Thoracic aorta (tissue), 2 donors: ENCODE data around the gene ATP9A. TPM values are rescaled to one million over a fixed set of nuclear protein-coding genes. Genes with fewer than 3 reads are reported as not detected.

Source experiments
- ATAC-seq: fragments of 150-250 bp; one replicate; pipeline ENCODE4 v1.8.0; 2017; ENCODE audit warnings: low read depth; ENCODE audit not compliant: insufficient number of reproducible peaks, low FRiP score
- DNase-seq: peaks from one replicate; pipeline ENCODE4 v3.0.0-alpha.2; 2020; ENCODE audit warnings: low spot score
- H3K27ac ChIP-seq, 2 donors: fragments of 200-600 bp; sonication (generic); 1 replicate in 1 of 2; 2 replicates in 1 of 2; pipeline ENCODE4 v1.5.1; 2016; ENCODE audit warnings: mild to moderate bottlenecking in 2 of 2, moderate library complexity in 2 of 2
- H3K27me3 ChIP-seq: fragments of 200-600 bp; sonication (generic); replicated peaks from 2 replicates; pipeline ENCODE4 v1.6.0; 2016; ENCODE audit warnings: mild to moderate bottlenecking; ENCODE audit not compliant: insufficient read depth
- H3K36me3 ChIP-seq: fragments of 200-600 bp; sonication (generic); one replicate; pipeline ENCODE4 v1.5.1; 2016
- H3K4me1 ChIP-seq, 2 donors: fragments of 200-600 bp; sonication (generic); 1 replicate in 1 of 2; 2 replicates in 1 of 2; pipeline versions ENCODE4 v1.5.1 to v1.6.0; 2016; ENCODE audit warnings: low read depth in 2 of 2, mild to moderate bottlenecking in 1 of 2; ENCODE audit not compliant: control insufficient read depth in 1 of 2
- H3K4me3 ChIP-seq: fragments of 200-600 bp; sonication (generic); 2 replicates; pipeline ENCODE4 v1.5.1; 2016; ENCODE audit warnings: mild to moderate bottlenecking
- H3K9me3 ChIP-seq: fragments of 200-600 bp; sonication (generic); 2 replicates; pipeline ENCODE4 v1.5.1; 2016
- CTCF ChIP-seq: fragments of 200-600 bp; sonication (generic); IDR thresholded peaks from one replicate; pipeline ENCODE4 v1.5.1; 2019; ENCODE audit warnings: antibody characterized with exemption
- total RNA-seq, 2 donors: library from RNA; depleted of rRNA; stranded (reverse); fragments of >200 nt; gene quantifications; one replicate each; pipeline versions ENCODE4 v1.1.0 to v1.2.3, GENCODE V29; 2016

The ATP9A gene
- total RNA-seq, 2 donors from 2014 or later = 54.4 TPM

- Histone ChIP-seq H3K27ac (no peak overlapping the region), H3K27me3 (no peaks in the 10 kb centered on the region), H3K4me1 (no peaks in the 10 kb centered on the region), H3K9me3 (no peaks in the 10 kb centered on the region), H3K36me3 (peaks cover 9% of the 10 kb centered on the region), H3K4me3 (no peak overlapping the region)
- DNase-seq = no peak
- no peak for TF ChIP-seq CTCF
- ATAC-seq = no peak
Observed at GRCh38 chr20:51720854-51721253, 47.3 kb downstream of the ATP9A start.

GRCh38 chr20:51720384-51720783 is 47.8 kb downstream of the ATP9A start:
- Histone ChIP-seq H3K4me3 (no peak overlapping the region), H3K27ac (no peak overlapping the region), H3K36me3 (peaks cover 9% of the 10 kb centered on the region), H3K9me3 (no peaks in the 10 kb centered on the region), H3K27me3 (no peaks in the 10 kb centered on the region), H3K4me1 (no peaks in the 10 kb centered on the region)
- ATAC-seq = no peak
- no peak for TF ChIP-seq CTCF
- no peak for DNase-seq

GRCh38 chr20:51715856-51716185 is 52.4 kb downstream of the ATP9A start:
- no peaks in the 10 kb centered on the region for H3K36me3 ChIP-seq
- DNase-seq = no peak
- no peak for TF ChIP-seq CTCF
- no peaks in the 10 kb centered on the region for H3K9me3 ChIP-seq
- H3K27ac ChIP-seq = no peak overlapping the region
- no peak for ATAC-seq
- no peaks in the 10 kb centered on the region for H3K4me1 ChIP-seq
- no peak overlapping the region for H3K4me3 ChIP-seq
- no peaks in the 10 kb centered on the region for H3K27me3 ChIP-seq

- Histone ChIP-seq H3K4me1 (no peaks in the 10 kb centered on the region), H3K27me3 (no peaks in the 10 kb centered on the region), H3K9me3 (no peaks in the 10 kb centered on the region), H3K36me3 (no peaks in the 10 kb centered on the region), H3K4me3 (no peak overlapping the region), H3K27ac (no peak overlapping the region)
- ATAC-seq (no peak), DNase-seq (no peak)
- no peak for TF ChIP-seq CTCF
Observed at GRCh38 chr20:51715163-51715855, 52.9 kb downstream of the ATP9A start.

- ATAC-seq = no peak
- Histone ChIP-seq H3K27me3 (no peaks in the 10 kb centered on the region), H3K36me3 (no peaks in the 10 kb centered on the region), H3K27ac (no peak overlapping the region), H3K9me3 (no peaks in the 10 kb centered on the region), H3K4me3 (no peak overlapping the region), H3K4me1 (no peaks in the 10 kb centered on the region)
- DNase-seq = no peak
- TF ChIP-seq CTCF = no peak
Observed at GRCh38 chr20:51713213-51713598, 55.0 kb downstream of the ATP9A start.
